GM08714 (cell line): Measurements from ENCODE around the gene NPR2.

Experiments
- H3K4me3 ChIP-seq: fragments of 200-500 bp; sonication (Bioruptor generic); 2 replicates; pipeline ENCODE4 v1.5.1; 2014; ENCODE audit warnings: mild to moderate bottlenecking, low read length, inconsistent platforms
- ZNF274 ChIP-seq: IDR thresholded peaks from 2 replicates; pipeline ENCODE4 v1.6.1; 2012; ENCODE audit warnings: mild to moderate bottlenecking, low read depth, low read length

The NPR2 gene

DNA sequence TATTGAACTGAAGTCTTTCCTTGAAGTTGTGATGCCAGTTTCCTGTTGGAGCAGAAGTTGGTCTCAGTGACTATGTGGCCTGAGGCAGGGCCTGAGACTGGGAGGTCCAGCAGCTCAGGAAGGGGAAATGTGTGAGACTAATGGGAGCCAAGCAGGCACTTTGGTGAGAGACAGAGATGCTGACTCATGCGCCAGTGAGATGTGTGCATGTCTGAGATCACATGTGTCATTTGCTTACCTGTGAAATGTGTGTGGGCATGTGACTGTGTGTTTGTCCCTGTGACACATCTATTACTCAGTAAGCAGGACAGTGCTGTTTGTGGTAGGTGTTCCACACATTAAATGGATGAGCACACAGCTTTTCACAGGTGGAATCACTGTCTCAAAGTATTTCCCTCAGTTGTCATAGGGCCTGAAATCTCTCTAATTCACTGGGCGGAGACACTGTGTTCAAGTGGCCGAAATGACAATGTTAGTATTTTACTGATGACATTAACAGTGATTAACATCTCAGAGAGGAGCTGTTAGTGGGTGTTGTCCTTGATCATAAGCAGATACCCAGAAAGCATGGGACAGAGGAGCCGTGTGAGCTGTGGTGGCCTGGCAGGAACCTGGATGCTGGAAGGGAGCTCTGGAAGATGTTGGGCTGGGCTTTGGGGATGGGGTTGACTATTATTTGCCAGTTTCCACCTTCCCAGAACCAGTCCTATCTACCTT lies 7.4 kb downstream of the NPR2 start:
- TF ChIP-seq ZNF274 = no peak
- no peak overlapping the region for H3K4me3 ChIP-seq

- TF ChIP-seq ZNF274 = no peak
- H3K4me3 ChIP-seq = no peak overlapping the region
Measured at GRCh38 chr9:35800530-35800929, 9.1 kb downstream of the NPR2 start.

GRCh38 chr9:35801328-35802128 lies 10.1 kb downstream of the NPR2 start:
- no peak for TF ChIP-seq ZNF274

GRCh38 chr9:35806101-35806500 lies 14.7 kb downstream of the NPR2 start:
- no peak for TF ChIP-seq ZNF274
- H3K4me3 ChIP-seq = no peak overlapping the region

More at GRCh38 chr9:35801328-35802128, 10.1 kb downstream of the NPR2 start:
- no peak overlapping the region for H3K4me3 ChIP-seq

- H3K4me3 ChIP-seq = no peak overlapping the region
- TF ChIP-seq ZNF274 = no peak
Measured at GRCh38 chr9:35808433-35808832, 17.0 kb downstream of the NPR2 start.

DNA sequence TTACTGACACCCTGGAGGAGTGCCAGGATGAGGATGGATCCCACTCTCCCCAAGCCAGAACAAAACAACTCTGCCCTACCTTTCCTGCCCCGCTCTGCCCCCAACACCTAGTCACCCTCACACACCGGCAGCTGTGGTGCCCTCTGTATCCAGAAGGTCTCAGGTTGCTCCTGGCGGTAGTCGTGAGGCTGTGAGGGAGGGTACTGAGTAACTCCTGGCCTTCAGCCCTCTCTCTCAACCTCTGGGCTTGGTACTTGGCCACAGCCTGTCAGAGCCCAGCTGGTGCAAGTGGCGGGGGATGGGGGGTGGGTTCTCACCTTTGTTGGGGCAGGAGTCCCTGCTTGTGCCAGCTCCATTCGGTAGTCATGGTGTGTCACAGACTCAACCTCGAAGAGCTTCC lies 18.7 kb downstream of the NPR2 start:
- no peak overlapping the region for H3K4me3 ChIP-seq
- no peak for TF ChIP-seq ZNF274

GRCh38 chr9:35811381-35812024 lies 20.1 kb downstream of the NPR2 start:
- no peak for TF ChIP-seq ZNF274
- peak overlapping the region; percentile 38; the same call in 1 of the 2 replicates for H3K4me3 ChIP-seq

GRCh38 chr9:35812025-35812602 lies 20.7 kb downstream of the NPR2 start, which contains the start of gene SPAG8:
Gene SPAG8 (minus strand): TSS chr9:35812262. CDS start chr9:35812147, 115 bp downstream.
- peak within 1 kb of the TSS; percentile 38; the same call in 1 of the 2 replicates for H3K4me3 ChIP-seq
- TF ChIP-seq ZNF274 = no peak

DNA sequence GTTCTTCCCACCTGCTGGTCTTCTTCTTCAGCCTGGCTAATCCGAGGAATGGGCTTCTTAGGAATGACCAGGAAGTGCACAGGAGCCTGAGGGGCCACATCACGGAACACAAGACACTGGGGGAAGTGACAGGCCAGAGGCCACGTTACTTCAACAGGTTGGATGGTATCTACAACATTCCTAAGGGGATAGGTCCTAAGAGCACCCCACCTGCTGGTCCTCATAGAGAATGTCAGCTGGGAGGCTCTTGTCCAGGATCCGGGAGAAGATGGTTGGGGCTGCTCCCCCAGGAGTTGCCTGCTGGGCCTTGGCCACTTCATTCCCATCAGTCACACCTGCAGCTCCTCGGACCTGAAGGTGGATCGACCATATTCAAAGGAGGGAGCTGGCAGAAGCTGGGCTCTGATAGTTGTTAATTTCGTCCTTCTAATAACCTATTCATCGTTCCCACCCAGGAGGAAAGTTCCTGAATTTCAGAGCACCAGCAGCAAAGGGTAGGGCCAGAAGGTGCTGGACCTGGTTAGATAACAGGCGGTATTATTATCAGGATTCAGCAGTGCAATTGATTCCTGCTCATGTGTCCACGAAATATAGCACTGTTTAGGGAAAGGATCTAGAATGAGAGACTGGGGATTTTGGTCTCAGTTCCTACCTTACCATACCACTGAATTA lies 22.2 kb downstream of the NPR2 start:
- H3K4me3 ChIP-seq = no peak overlapping the region
- no peak for TF ChIP-seq ZNF274

- TF ChIP-seq ZNF274 = no peak
- peak overlapping the region; percentile 89 for H3K4me3 ChIP-seq
Measured at GRCh38 chr9:35814106-35814840, 22.9 kb downstream of the NPR2 start.

DNA sequence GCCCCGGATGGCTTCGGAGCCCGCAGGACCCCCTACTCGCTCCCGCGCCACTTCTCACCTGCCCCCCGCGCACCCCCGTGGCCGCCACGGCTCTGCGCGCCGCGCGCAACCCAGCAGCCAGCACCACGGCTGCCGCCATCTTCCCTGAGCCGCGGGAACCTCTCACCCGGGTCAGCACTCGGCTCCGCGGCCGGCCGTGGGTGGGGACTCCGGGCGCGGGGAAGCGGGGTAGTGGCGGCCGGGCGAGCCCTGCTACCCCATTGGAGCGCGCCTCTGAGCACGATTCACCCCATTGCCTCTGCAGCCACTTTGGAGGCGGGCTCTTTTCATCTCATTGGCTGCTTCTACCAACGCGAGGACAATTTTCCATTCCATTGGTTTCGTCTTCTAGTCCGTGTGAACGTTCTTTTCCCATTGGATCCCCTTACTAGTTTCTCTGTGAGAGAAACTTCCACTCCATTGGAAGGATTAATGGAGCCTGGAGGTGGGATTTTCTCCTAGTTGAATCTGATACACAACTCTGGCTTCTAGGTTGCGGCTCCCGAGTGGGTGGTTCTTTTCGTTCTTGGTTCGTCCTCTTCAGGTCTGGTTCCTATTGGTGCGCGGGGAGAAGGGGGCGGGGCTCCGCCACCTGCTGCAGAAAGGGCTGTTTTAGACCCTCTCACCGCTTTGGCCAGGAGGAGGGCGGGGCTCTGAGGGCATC lies 23.6 kb downstream of the NPR2 start, which contains the start of gene HINT2:
Gene HINT2, minus strand, starts transcription at position 202 of the 703 bp plus-strand sequence. Its CDS starts 63 bp downstream, at position 139.
- TF ChIP-seq ZNF274 = no peak
- peak within 1 kb of the TSS; percentile 89 for H3K4me3 ChIP-seq

DNA sequence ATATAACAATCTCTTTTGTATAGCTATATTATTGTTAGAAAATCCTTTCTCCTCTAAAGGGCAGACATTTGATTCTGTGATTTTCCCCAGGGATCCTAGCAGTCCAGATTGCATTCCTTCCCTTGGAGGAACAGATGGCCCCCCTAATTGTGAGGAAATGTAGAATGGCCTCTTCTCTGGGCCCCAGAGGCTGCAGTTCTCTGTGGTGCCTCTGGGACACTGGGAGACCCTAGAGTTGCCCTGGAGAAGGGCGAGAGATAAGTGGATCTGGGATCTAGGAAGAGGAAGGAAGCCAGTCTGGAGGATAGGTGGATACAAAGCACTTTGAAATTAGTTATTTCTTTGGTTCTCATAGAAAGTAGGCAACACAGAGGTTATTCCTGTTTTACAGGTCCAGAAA lies 25.3 kb downstream of the NPR2 start:
- TF ChIP-seq ZNF274 = no peak
- H3K4me3 ChIP-seq = no peak overlapping the region
